ENCODE data around the gene IFT81. TPM values are rescaled to one million over a fixed set of nuclear protein-coding genes. Genes with fewer than 3 reads are reported as not detected.
"Not testable (repeated sequence)": the region's sequence is repeated elsewhere in the genome, so short reads cannot be mapped to it uniquely, and the experiment has no call there.

The IFT81 gene
- total and polyA plus RNA-seq, 8 donors = 2.0 to 50.2 (median 6.9) TPM

- Histone ChIP-seq H3K27ac (peak overlapping the region in 1 of 5 donors; percentile 55), H3K9me3 (no peaks in the 10 kb centered on the region), H3K4me1 (peaks cover 0 to 27% (median 14%) of the 10 kb centered on the region in 4 donors), H3K36me3 (no peaks in the 10 kb centered on the region), H3K27me3 (no peaks in the 10 kb centered on the region), H3K4me3 (no peak overlapping the region)
- intact Hi-C loops (cut with DNase I; ENCODE audit: low total_unique reads) = no loop called here
- no peak for DNase-seq
- WGBS, 5 donors = 92 to 100% (median 96%) methylated on average over 4 of the region's 4 CpGs
- TF ChIP-seq POLR2A (IDR thresholded peaks at IDR 0.05) (no peak), CTCF (IDR thresholded peaks at IDR 0.05) (no peak), EP300 (IDR thresholded peaks at IDR 0.05) (no peak), POLR2AphosphoS5 (IDR thresholded peaks at IDR 0.05) (no peak)
These were observed 8.5 kb upstream of the IFT81 start for GRCh38 chr12:110115675-110116074.

GRCh38 chr12:110116623-110117022 lies 7.5 kb upstream of the IFT81 start:
- Histone ChIP-seq H3K4me1 (peaks cover 0 to 22% (median 12%) of the 10 kb centered on the region in 4 donors), H3K27me3 (no peaks in the 10 kb centered on the region), H3K27ac (peak overlapping the region in 1 of 5 donors; percentile 55), H3K36me3 (no peaks in the 10 kb centered on the region), H3K4me3 (no peak overlapping the region), H3K9me3 (no peaks in the 10 kb centered on the region)
- intact Hi-C loops (cut with DNase I; ENCODE audit: low total_unique reads) = no loop called here
- WGBS, 5 donors = 91 to 96% (median 93%) methylated on average over 7 of the region's 7 CpGs
- TF ChIP-seq CTCF (IDR thresholded peaks at IDR 0.05) (no peak), EP300 (IDR thresholded peaks at IDR 0.05) (no peak), POLR2AphosphoS5 (IDR thresholded peaks at IDR 0.05) (no peak), POLR2A (IDR thresholded peaks at IDR 0.05) (no peak)
- no peak for DNase-seq

GRCh38 chr12:110117210-110117609 lies 6.9 kb upstream of the IFT81 start:
- H3K4me3 ChIP-seq; H3K27me3 ChIP-seq; H3K36me3 ChIP-seq; intact Hi-C loops (cut with DNase I; ENCODE audit: low total_unique reads); DNase-seq; H3K9me3 ChIP-seq: not testable (repeated sequence)
- peak overlapping the region in 2 of 5 donors; percentile 32 to 55 for H3K27ac ChIP-seq
- WGBS, 5 donors = 71 to 81% (median 72%) methylated on average over 8 of the region's 8 CpGs
- H3K4me1 ChIP-seq = peaks cover 0 to 19% (median 11%) of the 10 kb centered on the region in 4 donors

- intact Hi-C loops (cut with DNase I; ENCODE audit: low total_unique reads) = no loop called here
- no peaks in the 10 kb centered on the region for H3K36me3 ChIP-seq
- H3K27ac ChIP-seq = peak overlapping the region in 4 of 5 donors; percentile 3 to 55 (median 37)
- no peaks in the 10 kb centered on the region for H3K9me3 ChIP-seq
- no peaks in the 10 kb centered on the region for H3K27me3 ChIP-seq
- TF ChIP-seq EP300 (IDR thresholded peaks at IDR 0.05) = no peak
- TF ChIP-seq POLR2A (IDR thresholded peaks at IDR 0.05) = no peak
- no peak for TF ChIP-seq POLR2AphosphoS5 (IDR thresholded peaks at IDR 0.05)
- TF ChIP-seq CTCF (IDR thresholded peaks at IDR 0.05) = no peak
- H3K4me1 ChIP-seq = peaks cover 0 to 19% (median 11%) of the 10 kb centered on the region in 4 donors
- DNase-seq = no peak
- H3K4me3 ChIP-seq = no peak overlapping the region
- 30 to 43% (median 41%) methylated on average over 7 of the region's 7 CpGs for WGBS, 5 donors
These were observed 6.0 kb upstream of the IFT81 start for GRCh38 chr12:110117956-110118685.

GRCh38 chr12:110122929-110123328 lies 1.2 kb upstream of the IFT81 start:
- no peak overlapping the region for H3K27ac ChIP-seq
- no peak for TF ChIP-seq EP300 (IDR thresholded peaks at IDR 0.05)
- no peak for TF ChIP-seq CTCF (IDR thresholded peaks at IDR 0.05)
- TF ChIP-seq POLR2A (IDR thresholded peaks at IDR 0.05) = no peak
- no peak for TF ChIP-seq POLR2AphosphoS5 (IDR thresholded peaks at IDR 0.05)
- H3K36me3 ChIP-seq = peaks cover 0 to 1% (median under 1%) of the 10 kb centered on the region in 4 donors
- peaks cover 0 to 26% (median 14%) of the 10 kb centered on the region in 4 donors for H3K4me1 ChIP-seq
- 80 to 88% (median 85%) methylated on average over 4 of the region's 4 CpGs for WGBS, 5 donors
- H3K27me3 ChIP-seq = no peaks in the 10 kb centered on the region
- no peak overlapping the region for H3K4me3 ChIP-seq
- intact Hi-C loops (cut with DNase I; ENCODE audit: low total_unique reads) = no loop called here
- DNase-seq = no peak
- H3K9me3 ChIP-seq = no peaks in the 10 kb centered on the region

Data from stomach (tissue), 9 donors.